SU-DHL-6 (cell line): Measurements from ENCODE around the gene RNF144B.
A peak's percentile ranks its signal among the peaks of the same experiment; 100 is the strongest.

Experiments used
- CTCF ChIP-seq: fragments of 200-600 bp; sonication (generic); IDR thresholded peaks from one replicate; pipeline ENCODE4 v1.5.1; 2017; ENCODE audit warnings: antibody characterized with exemption, mild to moderate bottlenecking, low read length, moderate library complexity; ENCODE audit not compliant: insufficient read depth, poor library complexity, severe bottlenecking
- EZH2phosphoT487 ChIP-seq: fragments of 200-600 bp; sonication (generic), shearing (Covaris generic); conservative IDR thresholded peaks from 2 replicates; pipeline ENCODE4 v1.6.1; 2018; ENCODE audit warnings: mild to moderate bottlenecking, antibody characterized with exemption, low read length, moderate library complexity, mixed read lengths

DNA sequence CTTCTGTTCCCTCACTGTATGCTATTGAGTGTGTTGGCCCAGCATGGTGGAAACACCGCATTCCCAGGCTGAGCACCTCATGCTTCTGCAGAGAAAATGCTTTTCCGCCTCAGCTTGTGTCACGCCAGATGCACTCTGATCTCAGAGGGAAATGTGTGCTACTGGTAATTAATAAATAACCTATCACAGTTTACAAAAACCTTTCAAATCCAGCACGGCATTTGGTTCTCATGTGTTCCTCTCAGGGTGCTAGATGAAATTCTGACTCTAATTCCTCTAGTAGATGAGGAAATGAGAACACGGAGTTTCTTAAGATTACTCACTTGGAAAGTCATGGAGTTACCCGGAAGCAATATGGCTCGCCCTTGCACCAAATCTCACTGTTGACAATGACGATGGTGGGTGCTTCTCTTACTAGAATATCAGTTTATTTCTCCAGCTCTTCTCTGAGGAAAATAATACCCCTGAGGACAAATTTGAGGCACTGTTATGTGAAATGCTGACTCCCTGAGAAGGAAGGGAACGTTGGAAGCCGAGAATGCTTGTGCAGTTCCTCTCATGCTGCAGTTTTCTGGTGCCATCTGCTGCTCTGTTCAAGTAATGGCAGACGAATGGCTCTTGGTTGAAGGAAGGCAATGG, 116.6 kb downstream of the RNF144B start:
- TF ChIP-seq EZH2phosphoT487 (no peak), CTCF (peak; percentile 98)
